IMR-90 (cell line): Measurements from ENCODE around the gene SYT17. TPM values are rescaled to one million over a fixed set of nuclear protein-coding genes. Genes with fewer than 3 reads are reported as not detected.

Experiments
- ATAC-seq: fragments of 200-7000 bp; cut with Tn5 transposase; 2 replicates; pipeline ENCODE4 v1.9.1; 2020; ENCODE audit warnings: low read depth, mild to moderate bottlenecking, moderate library complexity
- BruUV-seq: library from RNA; stranded (reverse); fragments of 400-500 nt; replicated peaks from 2 replicates; lab custom pipeline; 2021; lab: Mats Ljungman, UMichigan
- CTCF ChIA-PET: fragments of 300-600 bp; formaldehyde crosslinking; extraction: SDS; loops from one replicate; lab custom pipeline; 2021; ENCODE audit warnings: antibody characterized with exemption; lab: Yijun Ruan, JAX
- POLR2A ChIA-PET: fragments of 300-600 bp; sonication (Branson Sonifier 250); formaldehyde crosslinking; loops from one replicate; lab custom pipeline; 2022; ENCODE audit warnings: antibody characterized with exemption; ENCODE audit not compliant: unreplicated experiment; lab: Charles Lee
- DNase-seq: peaks from one replicate; pipeline ENCODE4 v3.0.0; 2013
- H2AFZ ChIP-seq: replicated peaks from 2 replicates; pipeline ENCODE3; 2013; ENCODE audit warnings: low read length, mild to moderate bottlenecking; ENCODE audit not compliant: poor library complexity
- H2AK5ac ChIP-seq: 2 replicates; pipeline ENCODE4 v1.6.1; 2013; ENCODE audit warnings: low read depth, low read length, inconsistent platforms
- H2AK9ac ChIP-seq: replicated peaks from 2 replicates; pipeline ENCODE3; 2013; ENCODE audit warnings: mild to moderate bottlenecking, low read depth, low read length, moderate library complexity; ENCODE audit not compliant: poor library complexity
- H2BK120ac ChIP-seq: 2 replicates; pipeline ENCODE4 v1.6.1; 2013; ENCODE audit warnings: low read depth, low read length, inconsistent platforms
- H2BK15ac ChIP-seq: 3 replicates; pipeline ENCODE4 v1.6.1; 2013; ENCODE audit warnings: low read depth, low read length, inconsistent platforms
- H2BK20ac ChIP-seq: 2 replicates; pipeline ENCODE4 v1.6.1; 2013; ENCODE audit warnings: low read depth, mild to moderate bottlenecking, inconsistent platforms, low read length, moderate library complexity
- H2BK5ac ChIP-seq: 2 replicates; pipeline ENCODE4 v1.6.1; 2013; ENCODE audit warnings: mild to moderate bottlenecking, low read depth, low read length, inconsistent platforms; ENCODE audit not compliant: poor library complexity, severe bottlenecking
- H3K14ac ChIP-seq: replicated peaks from 2 replicates; pipeline ENCODE4 v1.6.1; 2013; ENCODE audit warnings: low read depth, low read length, inconsistent platforms
- H3K18ac ChIP-seq: 2 replicates; pipeline ENCODE4 v1.6.1; 2013; ENCODE audit warnings: low read depth, low read length, control low read depth
- H3K23ac ChIP-seq: 2 replicates; pipeline ENCODE4 v1.6.1; 2013; ENCODE audit warnings: low read depth, low read length, inconsistent platforms
- H3K27ac ChIP-seq: 2 replicates; pipeline ENCODE4 v1.5.1; 2013; ENCODE audit warnings: mild to moderate bottlenecking, control low read depth, low read length; ENCODE audit not compliant: insufficient read depth
- H3K27me3 ChIP-seq: 2 replicates; pipeline ENCODE4 v1.6.1; 2013; ENCODE audit warnings: low read length; ENCODE audit not compliant: control insufficient read depth, insufficient read depth
- H3K36me3 ChIP-seq: 2 replicates; pipeline ENCODE4 v1.6.1; 2013; ENCODE audit warnings: low read length, mixed read lengths; ENCODE audit not compliant: control insufficient read depth, insufficient read depth
- H3K4ac ChIP-seq: 2 replicates; pipeline ENCODE4 v1.6.1; 2013; ENCODE audit warnings: low read depth, low read length, inconsistent platforms
- H3K4me1 ChIP-seq: 2 replicates; pipeline ENCODE4 v1.6.1; 2013; ENCODE audit warnings: low read length, mixed read lengths; ENCODE audit not compliant: control insufficient read depth, insufficient read depth
- H3K4me2 ChIP-seq: 2 replicates; pipeline ENCODE4 v1.6.1; 2013; ENCODE audit warnings: low read depth, mild to moderate bottlenecking, control low read depth, low read length, moderate library complexity
- H3K4me3 ChIP-seq: 2 replicates; pipeline ENCODE4 v1.5.1; 2013; ENCODE audit warnings: low read depth, mild to moderate bottlenecking, control low read depth, low read length, moderate library complexity; ENCODE audit not compliant: insufficient read depth
- H3K56ac ChIP-seq: 2 replicates; pipeline ENCODE4 v1.6.1; 2013; ENCODE audit warnings: low read length, inconsistent platforms; ENCODE audit not compliant: insufficient read depth; ENCODE audit errors: extremely low read depth
- H3K79me1 ChIP-seq, 2 experiments: 2 replicates each; pipeline ENCODE4 v1.6.1; 2013; ENCODE audit warnings: low read length in 2 of 2, inconsistent platforms in 1 of 2, low read depth in 1 of 2
- H3K9ac ChIP-seq: 2 replicates; pipeline ENCODE4 v1.6.1; 2013; ENCODE audit warnings: low read depth, low read length, control low read depth
- H3K9me1 ChIP-seq: 2 replicates; pipeline ENCODE4 v1.6.1; 2013; ENCODE audit warnings: low read length, inconsistent platforms; ENCODE audit not compliant: insufficient read depth
- H3K9me3 ChIP-seq: 2 replicates; pipeline ENCODE4 v1.6.1; 2013; ENCODE audit warnings: low read length; ENCODE audit not compliant: control insufficient read depth, insufficient read depth
- H4K20me1 ChIP-seq: 2 replicates; pipeline ENCODE4 v1.6.1; 2013; ENCODE audit warnings: low read length, inconsistent platforms; ENCODE audit not compliant: insufficient read depth
- H4K5ac ChIP-seq: 2 replicates; pipeline ENCODE4 v1.6.1; 2013; ENCODE audit warnings: mild to moderate bottlenecking, low read depth, low read length, control low read depth
- H4K8ac ChIP-seq, 2 experiments: 2 replicates each; pipeline ENCODE4 v1.6.1; 2013; ENCODE audit warnings: low read depth in 2 of 2, low read length in 2 of 2, control low read depth in 1 of 2, inconsistent platforms in 1 of 2
- H4K91ac ChIP-seq: 2 replicates; pipeline ENCODE4 v1.6.1; 2013; ENCODE audit warnings: low read depth, low read length, inconsistent platforms; ENCODE audit not compliant: insufficient read depth
- BHLHE40 ChIP-seq: fragments of 150-350 bp; IDR thresholded peaks from 2 replicates; pipeline ENCODE4 v1.6.1; 2016; ENCODE audit warnings: mild to moderate bottlenecking, low read depth, low read length
- CEBPB ChIP-seq: IDR thresholded peaks from 2 replicates; pipeline ENCODE4 v1.6.1; 2012; ENCODE audit warnings: low read depth, low read length, improper control_type of control experiment
- CHD1 ChIP-seq: IDR thresholded peaks from 2 replicates; pipeline ENCODE4 v1.6.1; 2012; ENCODE audit warnings: low read depth, low read length, improper control_type of control experiment
- CTCF ChIP-seq: conservative IDR thresholded peaks from 2 replicates; pipeline ENCODE4 v1.5.1; 2012; ENCODE audit warnings: mild to moderate bottlenecking, low read depth, low read length, improper control_type of control experiment
- ELK1 ChIP-seq: fragments of 150-350 bp; IDR thresholded peaks from 2 replicates; pipeline ENCODE4 v1.6.1; 2016; ENCODE audit warnings: low read depth, mild to moderate bottlenecking, low read length, moderate library complexity, borderline replicate concordance
- FOS ChIP-seq: fragments of 150-350 bp; IDR thresholded peaks from 2 replicates; pipeline ENCODE4 v1.6.1; 2016; ENCODE audit warnings: low read depth, low read length
- MAFK ChIP-seq: IDR thresholded peaks from 2 replicates; pipeline ENCODE4 v1.6.1; 2012; ENCODE audit warnings: low read depth, low read length, improper control_type of control experiment
- MAZ ChIP-seq: IDR thresholded peaks from 2 replicates; pipeline ENCODE4 v1.6.1; 2012; ENCODE audit warnings: low read depth, mild to moderate bottlenecking, low read length, improper control_type of control experiment, moderate library complexity, borderline replicate concordance
- NFE2L2 ChIP-seq: fragments of 150-350 bp; IDR thresholded peaks from 2 replicates; pipeline ENCODE4 v1.6.1; 2016; ENCODE audit warnings: low read depth, mild to moderate bottlenecking, low read length
- POLR2A ChIP-seq: IDR thresholded peaks from 2 replicates; pipeline ENCODE4 v1.6.1; 2012; ENCODE audit warnings: mild to moderate bottlenecking, low read depth, low read length
- RAD21 ChIP-seq: IDR thresholded peaks from 2 replicates; pipeline ENCODE4 v1.6.1; 2012; ENCODE audit warnings: low read length, improper control_type of control experiment
- RCOR1 ChIP-seq: IDR thresholded peaks from 2 replicates; pipeline ENCODE4 v1.6.1; 2012; ENCODE audit warnings: mild to moderate bottlenecking, low read length, improper control_type of control experiment; ENCODE audit not compliant: insufficient replicate concordance
- SMC3 ChIP-seq: fragments of 150-350 bp; IDR thresholded peaks from 2 replicates; pipeline ENCODE4 v1.6.1; 2016; ENCODE audit warnings: low read depth, mild to moderate bottlenecking, antibody characterized with exemption, low read length, moderate library complexity
- USF2 ChIP-seq: fragments of 150-350 bp; IDR thresholded peaks from 2 replicates; pipeline ENCODE4 v1.6.1; 2017; ENCODE audit warnings: mild to moderate bottlenecking, antibody characterized with exemption, low read length, low read depth
- whole genome bisulfite sequencing, 2 experiments: methylation state at CpG; one replicate each; pipeline versions ENCODE4 v1.1.5 to v1.1.7; 2013; ENCODE audit warnings: missing lambda C conversion rate in 2 of 2; ENCODE audit not compliant: insufficient read length in 1 of 2; ENCODE audit errors: extremely low coverage in 2 of 2; 5-methylcytosine and 5-hydroxymethylcytosine counted together
- dilution Hi-C: fragments of 300-500 bp; cut with HindIII; formaldehyde crosslinking; loops from one replicate; pipeline ENCODE4 v1.14.3; 2018; ENCODE audit warnings: low sequenced_read_pairs; ENCODE audit not compliant: unreplicated experiment
- in situ Hi-C: fragments of 300-500 bp; cut with MboI; formaldehyde crosslinking; loops from 3 replicates; pipeline ENCODE4 v1.14.3; 2019; ENCODE audit warnings: low sequenced_read_pairs, inconsistent platforms, mixed read lengths
- intact Hi-C: fragments of 100-400 bp; cut with micrococcal nuclease; formaldehyde crosslinking; loops from 2 replicates; pipeline ENCODE4 v1.10.0; 2022
- polyA plus RNA-seq, 3 experiments: library from polyadenylated mRNA; depleted of rRNA; stranded (reverse); fragments of >200 nt; gene quantifications; 2 replicates each; pipeline ENCODE4 v1.2.3, GENCODE V29; 2012; ENCODE audit warnings: low replicate concordance in 1 of 3
- total RNA-seq: library from RNA; depleted of rRNA; stranded (reverse); fragments of >200 nt; gene quantifications from 2 replicates; pipeline ENCODE4 v1.2.3, GENCODE V29; 2012

SYT17 gene
- total and polyA plus RNA-seq, 2 of the 4 experiments (the other 2 are of a cell fraction) = not detected

GRCh38 chr16:19308392-19308791, 140.4 kb downstream of the SYT17 start:
- H2AK5ac ChIP-seq = no peak overlapping the region
- no CpG with 5 or more reads among the region's 1 CpG for WGBS, 2 experiments
- H3K9me1 ChIP-seq = no peaks in the 10 kb centered on the region
- no peak overlapping the region for H3K18ac ChIP-seq
- no peak overlapping the region for H3K14ac ChIP-seq
- no peak overlapping the region for H3K23ac ChIP-seq
- no peak for DNase-seq
- in situ Hi-C loops = no loop called here
- POLR2A ChIA-PET = no interaction called here
- H3K56ac ChIP-seq = no peak overlapping the region
- H3K9ac ChIP-seq = no peak overlapping the region
- no peak overlapping the region for H2AFZ ChIP-seq
- TF ChIP-seq NFE2L2 = no peak
- TF ChIP-seq CHD1 = no peak
- no peak for TF ChIP-seq POLR2A
- TF ChIP-seq MAFK = no peak
- no peak for TF ChIP-seq RCOR1
- TF ChIP-seq USF2 = no peak
- TF ChIP-seq CEBPB = no peak
- TF ChIP-seq ELK1 = no peak
- TF ChIP-seq FOS = no peak
- no peak for TF ChIP-seq BHLHE40
- TF ChIP-seq MAZ = no peak
- no peak for TF ChIP-seq CTCF
- TF ChIP-seq RAD21 = no peak
- no peak for TF ChIP-seq SMC3
- no peak overlapping the region for H4K5ac ChIP-seq
- H4K20me1 ChIP-seq = no peaks in the 10 kb centered on the region
- H3K9me3 ChIP-seq = no peaks in the 10 kb centered on the region
- no peak overlapping the region for H2BK5ac ChIP-seq
- no peak overlapping the region for H3K4ac ChIP-seq
- H3K79me1 ChIP-seq = no peaks in the 10 kb centered on the region
- no peak overlapping the region for H3K27ac ChIP-seq
- no peak overlapping the region for H3K4me2 ChIP-seq
- no peaks in the 10 kb centered on the region for H3K36me3 ChIP-seq
- no peaks in the 10 kb centered on the region for H3K4me1 ChIP-seq
- no peak overlapping the region for H2BK120ac ChIP-seq
- no peak overlapping the region for H4K91ac ChIP-seq
- intact Hi-C loops = no loop called here
- no peaks in the 10 kb centered on the region for H3K27me3 ChIP-seq
- no peak overlapping the region for H2BK20ac ChIP-seq
- H4K8ac ChIP-seq = no peak overlapping the region
- dilution Hi-C loops = no loop called here
- no peak overlapping the region for H3K4me3 ChIP-seq
- no peak overlapping the region for H2BK15ac ChIP-seq
- H2AK9ac ChIP-seq = no peak overlapping the region
- CTCF ChIA-PET = interaction anchor here (0.6 kb wide), 1 partner anchor 1346 kb away, joined by 3 read pairs; no protein-coding TSS in a partner anchor
- no peak for ATAC-seq
- BruUV-seq = no TSS peak
